ENCODE measurements around the gene DNAJC6. TPM values are rescaled to one million over a fixed set of nuclear protein-coding genes. Genes with fewer than 3 reads are reported as not detected.

Gene DNAJC6
- total RNA-seq, 1 donor from 2014 or later: 21.9 TPM

DNA sequence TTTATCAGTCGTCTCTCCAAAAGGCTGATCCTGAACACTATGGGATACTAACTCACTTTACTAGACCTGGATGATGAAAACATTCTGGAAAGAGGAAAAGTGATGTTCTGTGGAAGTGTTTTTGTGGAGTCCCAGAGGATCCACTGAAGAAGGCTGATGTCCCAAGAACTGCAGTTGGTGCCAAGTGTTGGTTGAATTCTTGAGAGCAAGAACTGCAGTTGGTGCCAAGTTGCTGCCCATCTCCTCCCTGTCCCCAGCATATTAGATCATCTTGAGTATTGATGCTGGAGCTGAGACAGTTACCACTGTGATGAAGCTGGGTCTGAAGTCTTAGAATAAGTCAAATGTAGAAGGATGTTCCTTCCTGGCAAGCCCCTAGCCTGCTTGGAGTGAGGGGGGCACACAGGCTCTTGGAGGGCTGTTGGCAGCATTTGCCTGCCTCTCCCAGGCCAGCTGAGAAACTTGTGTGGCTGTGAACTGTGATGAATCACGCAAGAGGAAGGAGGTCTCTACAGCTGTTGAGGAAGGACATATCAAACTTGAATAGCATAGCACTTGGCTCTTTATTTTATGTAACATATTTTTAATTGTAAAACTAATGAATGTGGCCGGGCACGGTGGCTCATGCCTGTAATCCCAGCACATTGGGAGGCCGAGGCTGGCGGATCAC is 48.1 kb downstream of the DNAJC6 start:
- Histone ChIP-seq H3K27ac (no peak overlapping the region), H3K36me3 (no peaks in the 10 kb centered on the region), H3K4me3 (no peak overlapping the region), H2AFZ (replicated peaks) (no peak overlapping the region), H3K9me3 (ENCODE audit: low read depth) (no peaks in the 10 kb centered on the region), H3K27me3 (no peaks in the 10 kb centered on the region), H3K4me1 (no peaks in the 10 kb centered on the region), H3K9ac (no peak overlapping the region), H4K20me1 (ENCODE audit: low read depth) (no peaks in the 10 kb centered on the region), H3K79me2 (ENCODE audit: low read depth) (no peaks in the 10 kb centered on the region), H3K4me2 (no peak overlapping the region), H3F3A (ENCODE audit: low read depth) (no peaks in the 10 kb centered on the region)
- no peaks in the 10 kb centered on the region for H3K36me3 Mint-ChIP-seq
- H3K27me3 Mint-ChIP-seq (ENCODE audit: insufficient read depth, low read depth): peaks cover 2% of the 10 kb centered on the region
- H3K4me1 Mint-ChIP-seq: no peaks in the 10 kb centered on the region
- DNase-seq (ENCODE audit: low spot score): no peak
- TF ChIP-seq EZH2 (IDR thresholded peaks at IDR 0.05) (no peak), EZH2phosphoT487 (IDR thresholded peaks at IDR 0.05) (no peak)
- TF ChIP-seq, protein P1, sequence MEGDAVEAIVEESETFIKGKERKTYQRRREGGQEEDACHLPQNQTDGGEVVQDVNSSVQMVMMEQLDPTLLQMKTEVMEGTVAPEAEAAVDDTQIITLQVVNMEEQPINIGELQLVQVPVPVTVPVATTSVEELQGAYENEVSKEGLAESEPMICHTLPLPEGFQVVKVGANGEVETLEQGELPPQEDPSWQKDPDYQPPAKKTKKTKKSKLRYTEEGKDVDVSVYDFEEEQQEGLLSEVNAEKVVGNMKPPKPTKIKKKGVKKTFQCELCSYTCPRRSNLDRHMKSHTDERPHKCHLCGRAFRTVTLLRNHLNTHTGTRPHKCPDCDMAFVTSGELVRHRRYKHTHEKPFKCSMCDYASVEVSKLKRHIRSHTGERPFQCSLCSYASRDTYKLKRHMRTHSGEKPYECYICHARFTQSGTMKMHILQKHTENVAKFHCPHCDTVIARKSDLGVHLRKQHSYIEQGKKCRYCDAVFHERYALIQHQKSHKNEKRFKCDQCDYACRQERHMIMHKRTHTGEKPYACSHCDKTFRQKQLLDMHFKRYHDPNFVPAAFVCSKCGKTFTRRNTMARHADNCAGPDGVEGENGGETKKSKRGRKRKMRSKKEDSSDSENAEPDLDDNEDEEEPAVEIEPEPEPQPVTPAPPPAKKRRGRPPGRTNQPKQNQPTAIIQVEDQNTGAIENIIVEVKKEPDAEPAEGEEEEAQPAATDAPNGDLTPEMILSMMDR (IDR thresholded peaks at IDR 0.05): no peak
- no peak overlapping the region for H3K27ac Mint-ChIP-seq
- H3K9me3 Mint-ChIP-seq: no peaks in the 10 kb centered on the region
- H3K4me3 Mint-ChIP-seq: no peak overlapping the region

DNA sequence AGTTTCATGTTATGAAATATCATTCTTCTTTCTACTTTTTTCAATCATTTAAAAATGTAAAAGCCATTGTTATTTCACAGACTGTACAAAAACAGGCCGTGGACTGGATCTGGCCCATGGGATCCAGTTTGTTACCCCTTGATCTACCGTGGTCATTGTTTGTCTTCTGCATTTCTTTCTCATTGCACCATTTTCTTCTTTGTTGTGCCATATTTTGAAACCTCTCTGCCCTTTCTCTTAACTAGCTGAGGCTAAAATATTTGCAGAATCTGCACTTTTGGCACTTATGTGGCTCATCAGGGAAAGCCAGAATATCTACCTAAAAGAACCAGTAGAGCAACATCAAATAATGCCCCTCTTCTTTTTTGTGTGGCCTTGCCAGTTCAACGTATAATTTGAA is 50.5 kb downstream of the DNAJC6 start:
- H3K36me3 ChIP-seq: no peaks in the 10 kb centered on the region
- Mint-ChIP-seq H3K27me3 (ENCODE audit: insufficient read depth, low read depth) (peaks cover 2% of the 10 kb centered on the region), H3K36me3 (no peaks in the 10 kb centered on the region), H3K27ac (no peak overlapping the region), H3K9me3 (no peaks in the 10 kb centered on the region), H3K4me3 (no peak overlapping the region), H3K4me1 (no peaks in the 10 kb centered on the region)
- H3K9me3 ChIP-seq (ENCODE audit: low read depth): no peaks in the 10 kb centered on the region
- no peaks in the 10 kb centered on the region for H3K4me1 ChIP-seq
- H4K20me1 ChIP-seq (ENCODE audit: low read depth): no peaks in the 10 kb centered on the region
- TF ChIP-seq, protein P1 (IDR thresholded peaks at IDR 0.05): no peak
- no peak for TF ChIP-seq EZH2phosphoT487 (IDR thresholded peaks at IDR 0.05)
- no peak for TF ChIP-seq EZH2 (IDR thresholded peaks at IDR 0.05)
- no peak overlapping the region for H3K4me3 ChIP-seq
- no peak overlapping the region for H3K9ac ChIP-seq
- H3K27me3 ChIP-seq: no peaks in the 10 kb centered on the region
- H3K4me2 ChIP-seq: no peak overlapping the region
- H2AFZ ChIP-seq (replicated peaks): no peak overlapping the region
- H3K27ac ChIP-seq: no peak overlapping the region
- no peak for DNase-seq (ENCODE audit: low spot score)
- no peaks in the 10 kb centered on the region for H3K79me2 ChIP-seq (ENCODE audit: low read depth)
- H3F3A ChIP-seq (ENCODE audit: low read depth): no peaks in the 10 kb centered on the region

DNA sequence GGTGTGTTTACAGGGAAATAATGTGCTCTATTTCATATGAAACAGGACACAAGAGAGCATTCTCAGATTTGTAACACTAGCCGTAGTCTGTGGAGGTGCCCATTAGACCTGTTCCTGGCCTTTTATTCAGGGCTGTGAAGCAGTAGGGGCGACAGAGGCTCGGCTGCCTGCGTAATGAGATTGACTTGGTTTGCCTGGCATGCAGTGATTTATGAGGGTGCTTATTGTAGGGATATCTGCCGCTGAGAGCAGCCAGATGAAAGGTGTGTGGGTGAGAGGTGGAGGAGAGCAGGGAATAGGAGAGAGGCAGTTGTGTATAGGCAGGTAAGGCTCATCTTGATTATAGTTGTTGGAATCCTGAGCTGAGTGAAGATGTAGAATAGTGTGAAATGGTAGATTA is 51.3 kb downstream of the DNAJC6 start:
- Mint-ChIP-seq H3K27me3 (ENCODE audit: insufficient read depth, low read depth) (peaks cover 2% of the 10 kb centered on the region), H3K36me3 (no peaks in the 10 kb centered on the region), H3K9me3 (no peaks in the 10 kb centered on the region), H3K4me3 (no peak overlapping the region), H3K4me1 (no peaks in the 10 kb centered on the region), H3K27ac (no peak overlapping the region)
- no peaks in the 10 kb centered on the region for H3F3A ChIP-seq (ENCODE audit: low read depth)
- H3K9ac ChIP-seq: no peak overlapping the region
- no peak overlapping the region for H2AFZ ChIP-seq (replicated peaks)
- H3K9me3 ChIP-seq (ENCODE audit: low read depth): no peaks in the 10 kb centered on the region
- H3K4me2 ChIP-seq: no peak overlapping the region
- H3K79me2 ChIP-seq (ENCODE audit: low read depth): no peaks in the 10 kb centered on the region
- H3K4me3 ChIP-seq: no peak overlapping the region
- DNase-seq (ENCODE audit: low spot score): no peak
- H3K27me3 ChIP-seq: no peaks in the 10 kb centered on the region
- no peaks in the 10 kb centered on the region for H4K20me1 ChIP-seq (ENCODE audit: low read depth)
- H3K27ac ChIP-seq: no peak overlapping the region
- TF ChIP-seq, protein P1 (IDR thresholded peaks at IDR 0.05): no peak
- TF ChIP-seq EZH2phosphoT487 (IDR thresholded peaks at IDR 0.05) (no peak), EZH2 (IDR thresholded peaks at IDR 0.05) (no peak)
- H3K36me3 ChIP-seq: no peaks in the 10 kb centered on the region
- H3K4me1 ChIP-seq: no peaks in the 10 kb centered on the region

Measured in neural progenitor cell (in vitro differentiated cells).